HPDE6-E6E7 (cell line): ENCODE measurements around the gene CCDC47.
A peak's percentile ranks its signal among the peaks of the same experiment; 100 is the strongest.
"Not testable (repeated sequence)": the region's sequence is repeated elsewhere in the genome, so short reads cannot be mapped to it uniquely, and the experiment has no call there.

Experiments used
- DNase-seq: peaks from one replicate; pipeline ENCODE4 v3.0.0; 2011; ENCODE audit warnings: missing footprints; ENCODE audit errors: extremely low spot score

CCDC47 gene

GRCh38 chr17:63722403-63722802 is 51.0 kb downstream of the CCDC47 start:
- no peak for DNase-seq

- DNase-seq = not testable (repeated sequence)
Measured at GRCh38 chr17:63720194-63720593, 53.2 kb downstream of the CCDC47 start.

DNA sequence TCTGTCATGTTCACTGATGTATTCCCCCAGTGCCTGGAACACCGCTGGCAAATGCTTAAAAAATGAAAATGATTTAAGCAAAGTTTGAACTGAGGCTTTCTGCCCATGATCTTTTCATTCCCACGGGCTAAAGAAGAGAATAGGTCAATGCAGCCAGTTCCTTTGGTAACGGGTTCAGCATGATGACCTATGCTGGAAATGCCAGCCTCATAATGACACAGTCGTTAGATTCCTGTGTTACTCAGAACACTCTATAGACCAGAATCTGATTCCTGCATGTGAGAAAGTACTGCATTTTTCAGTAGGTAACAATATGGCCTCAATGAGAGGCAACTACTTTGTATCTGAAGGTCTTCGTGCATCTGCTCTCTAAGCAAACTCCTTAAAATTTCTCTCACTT is 54.4 kb downstream of the CCDC47 start:
- no peak for DNase-seq

DNA sequence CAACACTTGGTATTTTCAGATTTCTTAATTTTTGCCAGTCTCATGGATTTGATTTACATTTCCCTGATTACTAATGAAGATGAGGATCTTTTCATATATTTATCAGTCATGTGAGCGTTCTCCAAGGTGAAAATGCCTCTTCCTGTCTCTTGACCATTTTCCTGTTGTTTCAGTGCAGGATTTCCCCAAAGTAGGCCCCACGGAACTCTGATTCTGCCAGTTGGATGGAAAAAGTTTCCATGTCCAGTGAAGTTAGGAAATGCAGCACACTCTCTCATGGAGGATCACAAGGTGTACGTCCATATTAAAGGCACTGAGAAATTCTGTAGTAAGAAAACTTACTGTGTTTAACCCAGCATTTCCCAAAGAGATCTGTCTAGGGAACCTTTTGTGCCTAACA is 57.0 kb downstream of the CCDC47 start:
- DNase-seq = no peak

GRCh38 chr17:63714550-63715277 is 58.7 kb downstream of the CCDC47 start:
- DNase-seq = no peak

- DNase-seq = no peak
Measured at GRCh38 chr17:63709110-63709509, 64.3 kb downstream of the CCDC47 start.

DNA sequence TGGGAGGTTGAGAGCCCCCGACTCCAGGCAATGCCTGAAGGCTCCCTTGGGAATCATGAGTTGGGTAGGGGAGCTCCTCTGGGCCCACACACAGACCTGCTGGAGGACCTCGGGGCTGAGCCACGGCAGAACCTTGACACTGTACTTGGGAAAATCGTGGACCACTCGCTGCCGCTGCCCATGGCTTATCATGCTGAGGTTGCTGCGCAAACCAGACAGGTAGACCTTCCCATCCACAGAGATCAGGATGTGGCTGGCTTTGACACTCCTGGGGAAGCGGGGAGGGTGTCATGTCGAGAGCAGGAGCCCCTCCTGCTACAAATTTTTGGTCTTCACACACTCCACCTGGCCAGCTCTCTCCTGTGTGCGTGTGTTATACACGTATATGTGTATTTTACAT is 66.2 kb downstream of the CCDC47 start:
- DNase-seq = no peak

DNA sequence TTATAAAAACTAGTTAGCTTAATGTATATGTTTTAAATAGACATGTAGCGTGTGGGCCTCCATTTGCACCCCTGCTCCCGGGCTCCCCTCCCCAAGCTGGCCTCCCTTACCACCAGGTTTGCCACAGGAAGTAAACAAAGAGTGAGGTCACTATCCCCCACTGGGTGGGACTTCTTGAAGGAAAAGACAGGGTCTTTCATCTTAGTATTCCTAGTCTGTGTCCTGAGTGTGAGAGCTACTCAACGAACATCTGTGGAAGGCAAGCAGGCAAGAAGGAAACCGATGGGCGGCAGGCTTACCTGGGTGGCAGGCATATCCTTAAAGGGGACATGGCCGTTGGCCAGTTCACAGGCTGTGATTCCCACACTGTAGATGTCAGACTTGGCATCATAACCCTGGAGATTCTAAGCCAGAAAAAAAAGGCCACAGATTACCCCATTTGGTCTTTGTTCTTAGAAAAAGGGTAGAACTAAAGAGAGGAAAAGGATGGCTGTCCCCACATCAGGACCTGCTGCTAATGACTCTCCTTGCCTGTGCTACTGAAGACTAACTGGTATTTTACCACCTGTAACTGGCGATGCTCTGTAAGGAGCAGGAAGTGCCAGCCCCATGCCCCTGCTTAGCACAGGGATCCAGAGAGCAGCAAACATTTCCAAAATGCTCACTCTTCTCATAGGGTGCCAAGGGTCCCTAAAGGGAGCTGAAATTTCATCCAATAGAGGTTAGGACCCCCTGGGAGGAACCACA is 66.9 kb downstream of the CCDC47 start:
- DNase-seq = no peak

DNA sequence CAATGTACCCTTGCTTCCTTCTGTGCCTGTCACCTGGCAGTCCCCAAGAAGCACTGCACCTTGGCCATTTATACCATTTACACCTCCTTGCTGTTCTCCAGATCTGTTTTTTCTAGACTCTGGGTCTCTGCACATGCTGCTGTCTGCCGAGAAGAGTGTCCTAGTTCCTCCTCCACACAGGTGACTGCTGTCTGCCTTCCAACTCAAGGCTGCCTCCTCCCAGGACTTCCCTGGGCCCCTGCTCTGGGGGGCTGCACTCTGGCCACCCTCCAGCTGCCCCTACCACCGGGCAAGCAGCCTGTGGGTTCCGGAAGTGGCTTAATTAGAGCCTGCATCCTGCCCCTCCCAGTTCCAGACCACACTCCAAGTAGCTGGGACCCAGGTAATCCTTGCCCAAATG is 67.7 kb downstream of the CCDC47 start:
- no peak for DNase-seq

DNA sequence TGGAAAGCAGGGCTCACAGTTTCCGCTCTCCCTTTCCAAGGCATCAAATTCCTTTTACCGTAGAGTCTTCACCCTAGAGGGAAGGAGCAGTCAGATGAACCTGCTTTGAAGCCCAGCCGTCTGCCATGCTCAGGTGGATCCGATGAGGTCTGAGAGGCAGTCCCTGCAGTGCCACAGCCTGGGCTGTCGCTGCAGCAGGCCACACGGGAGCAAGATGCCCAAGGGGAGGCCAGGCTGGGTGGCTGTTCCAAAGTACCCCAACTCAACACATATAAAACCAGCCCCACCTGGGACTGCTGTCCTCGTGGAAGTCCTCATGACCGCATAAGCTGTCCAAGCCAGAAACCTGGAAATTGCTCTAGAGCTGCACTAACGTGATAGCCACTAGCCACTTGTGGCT is 68.6 kb downstream of the CCDC47 start:
- DNase-seq = no peak

DNA sequence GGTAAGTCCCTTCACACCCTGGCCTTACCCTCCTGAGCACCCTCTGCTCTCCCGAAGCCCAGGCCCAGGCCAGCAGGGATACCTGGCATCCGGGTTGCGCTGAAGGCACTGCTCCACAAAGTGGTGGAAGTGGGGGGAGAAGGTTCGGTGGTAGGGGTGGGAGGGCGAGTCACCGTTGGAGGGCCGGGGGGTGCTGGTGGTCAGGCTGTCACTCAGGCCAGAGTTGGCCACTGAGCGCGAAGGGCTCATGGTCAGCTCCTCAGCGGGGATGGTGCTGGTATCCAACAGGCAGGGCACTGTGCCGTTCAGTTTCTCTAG is 69.2 kb downstream of the CCDC47 start:
- no peak for DNase-seq

GRCh38 chr17:63703556-63704258 is 69.7 kb downstream of the CCDC47 start:
- DNase-seq = no peak

DNA sequence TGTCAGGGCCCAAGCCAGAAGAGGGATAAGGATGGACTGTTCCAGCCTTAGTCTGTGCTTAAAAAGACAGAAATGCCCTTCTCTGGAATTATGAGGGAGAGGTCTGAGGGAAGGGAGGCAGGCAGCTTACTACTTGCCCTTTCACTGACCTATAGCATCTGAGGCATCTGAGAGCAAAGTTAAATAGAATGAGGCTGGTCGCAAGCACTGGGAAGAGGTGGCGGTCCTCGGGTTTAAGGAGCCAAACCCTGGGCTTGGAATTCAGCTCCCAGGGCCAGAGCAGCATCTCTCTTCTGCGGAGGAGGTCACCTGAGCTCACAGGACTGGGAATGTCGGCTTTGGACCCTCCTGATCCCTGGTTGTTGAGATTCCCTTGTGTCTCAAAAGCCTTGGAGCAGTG is 70.4 kb downstream of the CCDC47 start:
- DNase-seq = no peak

DNA sequence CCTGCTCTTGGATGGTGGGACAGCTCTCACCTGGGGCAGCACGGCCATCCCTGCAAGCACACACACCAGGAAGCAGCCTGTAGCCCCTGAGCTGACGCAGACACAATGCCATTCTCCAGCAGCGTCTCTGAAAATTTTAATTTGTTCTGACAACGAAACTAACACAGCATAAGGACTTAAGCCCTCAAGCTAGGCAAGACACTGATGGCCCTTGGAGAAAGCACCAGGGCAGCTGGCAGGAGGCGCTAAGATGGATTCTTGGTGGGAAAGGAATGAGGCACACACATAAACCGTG is 70.7 kb downstream of the CCDC47 start:
- DNase-seq = no peak

- peak; percentile 42 for DNase-seq
Measured at GRCh38 chr17:63701868-63702720, 71.3 kb downstream of the CCDC47 start.

DNA sequence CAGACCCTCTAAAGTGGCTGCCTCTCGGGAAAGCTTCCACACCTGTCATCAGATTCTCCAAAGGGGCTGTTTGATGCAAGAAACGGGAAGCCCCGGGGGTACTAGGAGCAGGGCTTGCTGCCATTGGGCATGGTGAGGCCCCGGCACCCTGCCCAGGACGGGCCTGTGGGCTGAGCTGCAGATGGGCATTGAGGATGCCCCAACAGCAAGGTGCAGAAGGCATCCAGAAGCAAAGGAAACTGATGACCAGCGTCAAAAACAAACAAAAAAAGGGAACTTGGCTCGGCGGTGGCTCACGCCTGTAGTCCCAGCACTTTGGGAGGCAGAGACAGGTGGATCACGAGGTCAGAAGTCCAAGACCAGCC is 72.0 kb downstream of the CCDC47 start:
- no peak for DNase-seq

DNA sequence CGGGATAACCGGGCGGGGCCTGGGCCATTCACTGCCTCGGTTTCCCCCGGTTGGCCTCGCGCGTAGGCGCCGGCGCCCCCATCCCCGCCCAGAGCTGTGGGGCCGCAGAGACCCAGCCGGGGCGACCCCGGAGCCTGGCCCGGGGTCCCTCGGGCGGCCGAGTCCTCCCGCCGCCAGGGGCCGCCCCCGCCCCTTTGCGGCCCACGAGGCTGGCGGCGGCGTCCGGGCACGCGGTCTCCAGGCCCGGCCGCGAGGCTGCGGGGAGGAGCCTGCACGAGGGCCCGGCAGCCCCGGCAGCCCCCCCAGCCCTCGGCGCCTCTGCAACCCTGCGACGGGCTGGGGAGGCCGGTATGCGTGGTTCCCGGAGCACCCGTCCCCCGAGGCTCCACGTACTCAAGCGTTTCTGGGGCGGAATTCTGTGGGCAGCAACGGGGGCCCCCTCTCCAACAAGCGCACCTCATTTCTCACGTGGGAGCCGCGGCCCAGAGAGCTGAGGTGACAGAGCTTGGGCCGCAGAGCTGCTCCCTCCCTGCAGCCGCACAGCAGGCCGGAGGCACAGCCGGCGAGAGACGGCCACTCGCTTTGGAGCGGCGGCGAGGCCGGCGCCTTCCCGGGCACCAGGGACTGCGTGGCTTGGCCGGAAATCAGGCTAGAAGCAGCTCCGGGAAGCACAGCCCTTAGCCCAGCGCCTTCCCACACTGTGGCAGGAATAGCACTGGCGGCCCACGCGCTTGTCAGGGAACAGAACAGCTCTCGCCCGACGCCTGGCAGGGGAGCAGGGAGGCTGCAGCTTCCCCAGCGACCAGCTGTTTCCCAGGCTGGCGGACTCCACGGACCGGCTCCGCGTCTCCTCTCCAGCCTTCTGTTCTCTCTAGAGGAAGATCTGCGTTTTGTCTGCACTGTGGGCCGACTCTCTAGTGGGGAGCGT is 72.6 kb downstream of the CCDC47 start:
- DNase-seq = peak; percentile 43

- peak; percentile 38 for DNase-seq
Measured at GRCh38 chr17:63699638-63700527, 73.5 kb downstream of the CCDC47 start, which contains the start of gene LIMD2. TSS of gene LIMD2 (minus strand) at chr17:63700125. CDS start at chr17:63699298, 827 bp downstream.

DNA sequence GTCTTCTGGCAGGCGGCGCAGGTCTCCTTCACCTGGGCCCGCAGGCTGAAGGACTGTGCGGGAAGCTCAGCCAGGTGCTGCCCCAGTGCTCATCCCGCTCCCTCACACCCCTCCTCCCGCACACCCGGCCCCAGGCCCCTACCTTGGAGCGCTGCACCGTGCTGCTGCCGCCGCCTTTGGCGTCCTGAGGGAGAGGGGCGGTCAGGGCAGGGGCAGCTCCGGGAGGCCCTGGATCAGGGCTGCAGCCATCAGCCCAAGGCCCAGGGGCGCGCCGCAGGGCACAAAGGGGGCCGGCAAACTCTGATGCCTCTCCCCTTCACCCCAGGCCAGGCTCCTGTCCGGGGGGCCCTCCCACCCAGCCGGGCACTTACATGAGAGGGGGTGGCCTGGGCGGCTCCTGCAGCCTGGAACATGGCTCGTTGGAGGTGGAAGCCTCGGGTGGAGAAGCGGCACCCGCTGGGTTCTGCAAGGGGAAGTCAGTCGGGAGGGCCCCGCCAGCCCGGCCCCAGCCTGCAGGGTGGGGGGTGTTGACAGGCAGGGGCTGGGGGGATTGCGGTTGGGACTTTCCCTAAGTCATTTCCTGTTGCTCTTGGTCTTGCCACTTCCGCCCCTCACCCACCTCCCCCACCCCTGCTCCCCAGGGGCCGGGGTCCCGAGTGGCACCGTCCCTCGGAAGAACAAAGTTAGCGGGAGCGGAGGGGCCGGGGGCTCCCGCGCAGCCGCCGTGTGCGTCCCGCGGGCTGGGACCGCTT is 74.3 kb downstream of the CCDC47 start:
- DNase-seq = no peak
